H9 (cell line): ENCODE data around the gene MAPK8IP1. TPM values are rescaled to one million over a fixed set of nuclear protein-coding genes. Genes with fewer than 3 reads are reported as not detected.
A peak's percentile ranks its signal among the peaks of the same experiment; 100 is the strongest.

ENCODE experiments used
- DNase-seq: peaks from one replicate; pipeline ENCODE4 v3.0.0-alpha.2; 2017
- H2AFZ ChIP-seq: one replicate; pipeline ENCODE4 v1.6.1; 2013; ENCODE audit warnings: mild to moderate bottlenecking, low read length, control low read depth, moderate library complexity
- H2AK5ac ChIP-seq: 2 replicates; pipeline ENCODE4 v1.6.1; 2013; ENCODE audit warnings: low read length, control low read depth, mixed read lengths; ENCODE audit not compliant: insufficient read length
- H2BK120ac ChIP-seq: one replicate; pipeline ENCODE4 v1.6.1; 2013; ENCODE audit warnings: low read depth, mild to moderate bottlenecking, low read length, control low read depth, inconsistent platforms; ENCODE audit not compliant: poor library complexity, severe bottlenecking
- H2BK12ac ChIP-seq: 2 replicates; pipeline ENCODE4 v1.6.1; 2013; ENCODE audit warnings: low read length, control low read depth, mixed read lengths, low read depth; ENCODE audit not compliant: insufficient read length
- H2BK15ac ChIP-seq: 2 replicates; pipeline ENCODE4 v1.6.1; 2013; ENCODE audit warnings: low read depth, low read length, control low read depth
- H2BK20ac ChIP-seq: one replicate; pipeline ENCODE4 v1.6.1; 2013; ENCODE audit warnings: low read depth, mild to moderate bottlenecking, low read length, control low read depth, inconsistent platforms; ENCODE audit not compliant: poor library complexity, severe bottlenecking
- H2BK5ac ChIP-seq: 2 replicates; pipeline ENCODE4 v1.6.1; 2013; ENCODE audit warnings: low read length, control low read depth, mixed read lengths; ENCODE audit not compliant: insufficient read length
- H3K14ac ChIP-seq: 2 replicates; pipeline ENCODE4 v1.6.1; 2013; ENCODE audit warnings: low read length, control low read depth; ENCODE audit not compliant: insufficient read depth
- H3K18ac ChIP-seq: 2 replicates; pipeline ENCODE4 v1.6.1; 2013; ENCODE audit warnings: low read depth, mild to moderate bottlenecking, mixed read lengths, low read length, control low read depth; ENCODE audit not compliant: insufficient read length
- H3K23ac ChIP-seq: 2 replicates; pipeline ENCODE4 v1.6.1; 2013; ENCODE audit warnings: low read length, control low read depth, mixed read lengths, low read depth; ENCODE audit not compliant: insufficient read length
- H3K23me2 ChIP-seq: 2 replicates; pipeline ENCODE4 v1.6.1; 2013; ENCODE audit warnings: low read depth, mild to moderate bottlenecking, mixed read lengths, low read length, control low read depth; ENCODE audit not compliant: insufficient read length, poor library complexity, severe bottlenecking
- H3K27ac ChIP-seq: 2 replicates; pipeline ENCODE4 v1.5.1; 2013; ENCODE audit warnings: low read length, control low read depth, mixed read lengths, low read depth; ENCODE audit not compliant: insufficient read length
- H3K27me3 ChIP-seq: 2 replicates; pipeline ENCODE4 v1.6.1; 2013; ENCODE audit warnings: low read length, control low read depth, inconsistent platforms; ENCODE audit not compliant: insufficient read depth
- H3K4ac ChIP-seq: 2 replicates; pipeline ENCODE4 v1.6.1; 2013; ENCODE audit warnings: low read depth, mild to moderate bottlenecking, control low read depth, inconsistent platforms, low read length, moderate library complexity
- H3K4me1 ChIP-seq: 2 replicates; pipeline ENCODE4 v1.6.1; 2013; ENCODE audit warnings: low read length, control low read depth, inconsistent platforms; ENCODE audit not compliant: insufficient read depth
- H3K4me2 ChIP-seq: 2 replicates; pipeline ENCODE4 v1.6.1; 2013; ENCODE audit warnings: low read length, control low read depth, mixed read lengths; ENCODE audit not compliant: insufficient read length, insufficient read depth
- H3K56ac ChIP-seq: 2 replicates; pipeline ENCODE4 v1.6.1; 2013; ENCODE audit warnings: low read depth, mild to moderate bottlenecking, mixed read lengths, low read length, control low read depth; ENCODE audit not compliant: insufficient read length
- H3K79me1 ChIP-seq: 2 replicates; pipeline ENCODE4 v1.6.1; 2013; ENCODE audit warnings: low read depth, mild to moderate bottlenecking, moderate library complexity, low read length, control low read depth, inconsistent platforms; ENCODE audit not compliant: insufficient read depth, poor library complexity, severe bottlenecking
- H3K79me2 ChIP-seq: 2 replicates; pipeline ENCODE4 v1.6.1; 2013; ENCODE audit warnings: low read length, control low read depth, inconsistent platforms; ENCODE audit not compliant: insufficient read depth
- H3K9ac ChIP-seq: 2 replicates; pipeline ENCODE4 v1.6.1; 2013; ENCODE audit warnings: low read length, control low read depth, mixed read lengths; ENCODE audit not compliant: insufficient read length; ENCODE audit errors: extremely low read depth
- H3K9me3 ChIP-seq: one replicate; pipeline ENCODE4 v1.6.1; 2013; ENCODE audit warnings: low read depth, low read length, inconsistent platforms; ENCODE audit not compliant: control insufficient read depth
- H3T11ph ChIP-seq: one replicate; pipeline ENCODE4 v1.6.1; 2013; ENCODE audit warnings: mild to moderate bottlenecking, low read length, control low read depth, inconsistent platforms
- H4K20me1 ChIP-seq: one replicate; pipeline ENCODE4 v1.6.1; 2013; ENCODE audit not compliant: control insufficient read depth, insufficient read length, insufficient read depth
- H4K5ac ChIP-seq: 2 replicates; pipeline ENCODE4 v1.6.1; 2013; ENCODE audit warnings: low read depth, mild to moderate bottlenecking, mixed read lengths, low read length, control low read depth; ENCODE audit not compliant: insufficient read length
- H4K8ac ChIP-seq: replicated peaks from 2 replicates; pipeline ENCODE4 v1.6.1; 2013; ENCODE audit warnings: low read length, control low read depth, mixed read lengths, low read depth; ENCODE audit not compliant: insufficient read length
- H4K91ac ChIP-seq: 2 replicates; pipeline ENCODE4 v1.6.1; 2013; ENCODE audit warnings: low read depth, mild to moderate bottlenecking, moderate library complexity, mixed read lengths, low read length, control low read depth; ENCODE audit not compliant: insufficient read length
- H3K27ac Mint-ChIP-seq, 3 experiments: 2 replicates in 2 of 3; 3 replicates in 1 of 3; pipeline ENCODE4 v1.8.0; 2020 to 2021; ENCODE audit warnings: mixed read lengths in 3 of 3, mild to moderate bottlenecking in 1 of 3, moderate library complexity in 1 of 3
- H3K27me3 Mint-ChIP-seq: 2 replicates; pipeline ENCODE4 v1.8.0; 2021; ENCODE audit warnings: low read depth, mild to moderate bottlenecking, moderate library complexity, mixed read lengths
- H3K36me3 Mint-ChIP-seq, 3 experiments: 2 replicates in 2 of 3; 3 replicates in 1 of 3; pipeline ENCODE4 v1.8.0; 2020 to 2021; ENCODE audit warnings: low read depth in 3 of 3, mixed read lengths in 3 of 3; ENCODE audit not compliant: insufficient read depth in 1 of 3
- H3K4me1 Mint-ChIP-seq, 2 experiments: 2 replicates each; pipeline ENCODE4 v1.8.0; 2020; ENCODE audit warnings: mixed read lengths in 2 of 2
- H3K4me3 Mint-ChIP-seq, 2 experiments: 2 replicates in 1 of 2; 3 replicates in 1 of 2; pipeline ENCODE4 v1.8.0; 2020 to 2021; ENCODE audit warnings: mild to moderate bottlenecking in 2 of 2, mixed read lengths in 2 of 2, moderate library complexity in 1 of 2
- H3K9me3 Mint-ChIP-seq, 2 experiments: 2 replicates in 1 of 2; 3 replicates in 1 of 2; pipeline ENCODE4 v1.8.0; 2020; ENCODE audit warnings: mild to moderate bottlenecking in 2 of 2, mixed read lengths in 2 of 2, moderate library complexity in 1 of 2
- WGBS: extraction: QIAGEN DNeasy Blood & Tissue Kit; methylation state at CpG from one replicate; pipeline ENCODE4 v1.1.7; 2013; ENCODE audit warnings: missing lambda C conversion rate, low lambda C conversion rate, mixed read lengths; ENCODE audit not compliant: insufficient read length; ENCODE audit errors: extremely low coverage; 5-methylcytosine and 5-hydroxymethylcytosine counted together
- total RNA-seq: library from RNA; stranded (reverse); gene quantifications from 2 replicates; pipeline ENCODE4 v1.2.1, GENCODE V29; 2021
- TF ChIP-seq, protein P1 (sequence below): fragments of 200-600 bp; sonication (generic); conservative IDR thresholded peaks from 3 replicates; pipeline ENCODE4 v1.8.0; 2021; ENCODE audit warnings: antibody characterized with exemption, mild to moderate bottlenecking

Gene MAPK8IP1
- total RNA-seq, 1 experiment from 2014 or later: 30.2 TPM

DNA sequence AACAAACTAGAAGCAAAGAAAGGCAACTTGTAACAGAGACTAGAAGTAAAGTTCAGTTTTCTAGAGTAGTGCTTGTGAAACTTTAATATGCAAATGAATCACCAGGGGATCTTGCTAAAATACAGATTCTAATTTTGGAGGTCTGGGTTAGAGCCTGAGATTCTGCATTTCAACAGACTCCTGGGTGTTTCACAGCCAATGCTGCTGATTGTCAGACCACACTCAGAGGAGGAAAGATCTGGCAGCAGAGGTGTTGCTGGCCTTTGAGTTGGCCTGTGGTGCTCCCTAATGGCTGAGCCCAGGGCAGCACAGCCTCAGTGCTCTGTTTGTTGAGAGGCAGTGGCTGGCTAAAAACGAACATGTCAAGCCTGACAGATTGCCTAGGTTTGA, 32.7 kb upstream of the MAPK8IP1 start:
- Histone ChIP-seq H3K27me3 (no peaks in the 10 kb centered on the region), H3K56ac (no peak overlapping the region), H4K5ac (no peak overlapping the region), H2BK5ac (no peak overlapping the region), H4K20me1 (no peaks in the 10 kb centered on the region), H4K91ac (no peak overlapping the region), H2BK15ac (no peak overlapping the region), H3T11ph (no peak overlapping the region), H3K23ac (no peak overlapping the region), H3K23me2 (peaks cover 4% of the 10 kb centered on the region), H2BK12ac (no peak overlapping the region), H2BK120ac (no peak overlapping the region), H3K9ac (no peak overlapping the region), H4K8ac (no peak overlapping the region), H3K18ac (no peak overlapping the region), H3K79me2 (no peaks in the 10 kb centered on the region; the same call in 1 of the 2 replicates), H3K4me1 (peaks cover 2% of the 10 kb centered on the region; the same call in 1 of the 2 replicates), H3K79me1 (no peaks in the 10 kb centered on the region), H3K4ac (no peak overlapping the region), H3K9me3 (no peaks in the 10 kb centered on the region), H2AK5ac (no peak overlapping the region), H3K27ac (no peak overlapping the region), H2AFZ (no peak overlapping the region), H3K4me2 (no peak overlapping the region), H2BK20ac (no peak overlapping the region), H3K14ac (no peak overlapping the region; the same call in 1 of the 2 replicates)
- peak overlapping the region in 1 of 2 experiments; percentile 66; a peak in 2 of 5 replicates for H3K4me3 Mint-ChIP-seq
- peak overlapping the region in 1 of 3 experiments; percentile 92; a peak in 3 of 7 replicates for H3K27ac Mint-ChIP-seq
- no peaks in the 10 kb centered on the region for H3K9me3 Mint-ChIP-seq
- H3K4me1 Mint-ChIP-seq: peaks cover 44 to 52% of the 10 kb centered on the region in 2 experiments
- peaks cover 2 to 9% (median 8%) of the 10 kb centered on the region in 3 experiments; a peak in 6 of 7 replicates for H3K36me3 Mint-ChIP-seq
- DNase-seq: peak; percentile 48
- TF ChIP-seq, protein P1, sequence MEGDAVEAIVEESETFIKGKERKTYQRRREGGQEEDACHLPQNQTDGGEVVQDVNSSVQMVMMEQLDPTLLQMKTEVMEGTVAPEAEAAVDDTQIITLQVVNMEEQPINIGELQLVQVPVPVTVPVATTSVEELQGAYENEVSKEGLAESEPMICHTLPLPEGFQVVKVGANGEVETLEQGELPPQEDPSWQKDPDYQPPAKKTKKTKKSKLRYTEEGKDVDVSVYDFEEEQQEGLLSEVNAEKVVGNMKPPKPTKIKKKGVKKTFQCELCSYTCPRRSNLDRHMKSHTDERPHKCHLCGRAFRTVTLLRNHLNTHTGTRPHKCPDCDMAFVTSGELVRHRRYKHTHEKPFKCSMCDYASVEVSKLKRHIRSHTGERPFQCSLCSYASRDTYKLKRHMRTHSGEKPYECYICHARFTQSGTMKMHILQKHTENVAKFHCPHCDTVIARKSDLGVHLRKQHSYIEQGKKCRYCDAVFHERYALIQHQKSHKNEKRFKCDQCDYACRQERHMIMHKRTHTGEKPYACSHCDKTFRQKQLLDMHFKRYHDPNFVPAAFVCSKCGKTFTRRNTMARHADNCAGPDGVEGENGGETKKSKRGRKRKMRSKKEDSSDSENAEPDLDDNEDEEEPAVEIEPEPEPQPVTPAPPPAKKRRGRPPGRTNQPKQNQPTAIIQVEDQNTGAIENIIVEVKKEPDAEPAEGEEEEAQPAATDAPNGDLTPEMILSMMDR: peak; percentile 38
- WGBS: no CpG with 5 or more reads among the region's 1 CpG
- H3K27me3 Mint-ChIP-seq: peaks cover 4% of the 10 kb centered on the region
